HL-60 (cell line): ENCODE measurements around the gene KCNAB1.

Experiments used
- DNase-seq, 2 experiments: peaks; one replicate each; pipeline ENCODE4 v3.0.0-alpha.2; 2010 to 2020; ENCODE audit warnings: low read depth in 1 of 2, low spot score in 1 of 2
- H3K27ac ChIP-seq: fragments of 250-450 bp; sonication (Bioruptor Pico); replicated peaks from 2 replicates; pipeline ENCODE4 v1.5.1; 2020; ENCODE audit warnings: mild to moderate bottlenecking, moderate library complexity
- H3K27me3 ChIP-seq: fragments of 250-450 bp; sonication (Bioruptor Pico); 2 replicates; pipeline ENCODE4 v1.5.1; 2021; ENCODE audit warnings: mild to moderate bottlenecking, moderate library complexity; ENCODE audit not compliant: insufficient read depth, poor library complexity, severe bottlenecking
- H3K4me3 ChIP-seq: replicated peaks from 2 replicates; pipeline ENCODE4 v1.5.1; 2011; ENCODE audit warnings: mild to moderate bottlenecking, control low read depth, low read length; ENCODE audit not compliant: insufficient read depth
- CTCF ChIP-seq: IDR thresholded peaks from one replicate; pipeline ENCODE4 v1.5.1; 2011; ENCODE audit warnings: low read length, control low read depth, inconsistent platforms; ENCODE audit not compliant: insufficient read depth
- GABPA ChIP-seq: IDR thresholded peaks from 2 replicates; pipeline ENCODE4 v1.6.1; 2012; ENCODE audit warnings: low read depth
- POLR2AphosphoS5 ChIP-seq: IDR thresholded peaks from 2 replicates; pipeline ENCODE4 v1.6.1; 2012; ENCODE audit warnings: low read depth
- SPI1 ChIP-seq: IDR thresholded peaks from 2 replicates; pipeline ENCODE4 v1.6.1; 2012; ENCODE audit warnings: low read depth, mild to moderate bottlenecking, borderline replicate concordance
- TF ChIP-seq, protein P1 (sequence below): IDR thresholded peaks from 2 replicates; pipeline ENCODE4 v1.6.1; 2012; ENCODE audit warnings: low read depth; ENCODE audit not compliant: insufficient replicate concordance

The KCNAB1 gene

DNA sequence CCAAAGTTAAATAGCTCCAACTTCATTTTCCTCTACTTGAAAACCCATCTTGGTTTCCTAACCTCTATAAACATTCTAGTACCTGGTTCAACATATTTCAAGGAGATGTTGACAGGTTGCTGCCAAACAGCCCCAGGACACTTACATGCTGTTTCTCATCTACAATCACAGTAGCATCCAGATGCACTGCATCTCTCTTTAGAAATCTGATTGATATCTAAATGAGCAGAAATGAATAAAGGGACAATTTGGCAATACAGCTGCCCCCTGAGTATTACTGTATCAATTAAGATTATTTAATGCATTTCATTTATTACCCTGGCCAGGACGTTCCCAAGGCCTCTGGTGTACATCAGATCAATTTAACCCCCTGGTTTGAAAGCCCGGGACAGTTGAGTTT is 360.6 kb downstream of the KCNAB1 start:
- TF ChIP-seq POLR2AphosphoS5 (no peak), GABPA (no peak), CTCF (no peak), SPI1 (no peak)
- TF ChIP-seq, protein P1, sequence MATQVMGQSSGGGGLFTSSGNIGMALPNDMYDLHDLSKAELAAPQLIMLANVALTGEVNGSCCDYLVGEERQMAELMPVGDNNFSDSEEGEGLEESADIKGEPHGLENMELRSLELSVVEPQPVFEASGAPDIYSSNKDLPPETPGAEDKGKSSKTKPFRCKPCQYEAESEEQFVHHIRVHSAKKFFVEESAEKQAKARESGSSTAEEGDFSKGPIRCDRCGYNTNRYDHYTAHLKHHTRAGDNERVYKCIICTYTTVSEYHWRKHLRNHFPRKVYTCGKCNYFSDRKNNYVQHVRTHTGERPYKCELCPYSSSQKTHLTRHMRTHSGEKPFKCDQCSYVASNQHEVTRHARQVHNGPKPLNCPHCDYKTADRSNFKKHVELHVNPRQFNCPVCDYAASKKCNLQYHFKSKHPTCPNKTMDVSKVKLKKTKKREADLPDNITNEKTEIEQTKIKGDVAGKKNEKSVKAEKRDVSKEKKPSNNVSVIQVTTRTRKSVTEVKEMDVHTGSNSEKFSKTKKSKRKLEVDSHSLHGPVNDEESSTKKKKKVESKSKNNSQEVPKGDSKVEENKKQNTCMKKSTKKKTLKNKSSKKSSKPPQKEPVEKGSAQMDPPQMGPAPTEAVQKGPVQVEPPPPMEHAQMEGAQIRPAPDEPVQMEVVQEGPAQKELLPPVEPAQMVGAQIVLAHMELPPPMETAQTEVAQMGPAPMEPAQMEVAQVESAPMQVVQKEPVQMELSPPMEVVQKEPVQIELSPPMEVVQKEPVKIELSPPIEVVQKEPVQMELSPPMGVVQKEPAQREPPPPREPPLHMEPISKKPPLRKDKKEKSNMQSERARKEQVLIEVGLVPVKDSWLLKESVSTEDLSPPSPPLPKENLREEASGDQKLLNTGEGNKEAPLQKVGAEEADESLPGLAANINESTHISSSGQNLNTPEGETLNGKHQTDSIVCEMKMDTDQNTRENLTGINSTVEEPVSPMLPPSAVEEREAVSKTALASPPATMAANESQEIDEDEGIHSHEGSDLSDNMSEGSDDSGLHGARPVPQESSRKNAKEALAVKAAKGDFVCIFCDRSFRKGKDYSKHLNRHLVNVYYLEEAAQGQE: no peak
- H3K27ac ChIP-seq: no peak overlapping the region
- DNase-seq: no peak
- H3K4me3 ChIP-seq: no peak overlapping the region
- peaks cover 5% of the 10 kb centered on the region for H3K27me3 ChIP-seq

DNA sequence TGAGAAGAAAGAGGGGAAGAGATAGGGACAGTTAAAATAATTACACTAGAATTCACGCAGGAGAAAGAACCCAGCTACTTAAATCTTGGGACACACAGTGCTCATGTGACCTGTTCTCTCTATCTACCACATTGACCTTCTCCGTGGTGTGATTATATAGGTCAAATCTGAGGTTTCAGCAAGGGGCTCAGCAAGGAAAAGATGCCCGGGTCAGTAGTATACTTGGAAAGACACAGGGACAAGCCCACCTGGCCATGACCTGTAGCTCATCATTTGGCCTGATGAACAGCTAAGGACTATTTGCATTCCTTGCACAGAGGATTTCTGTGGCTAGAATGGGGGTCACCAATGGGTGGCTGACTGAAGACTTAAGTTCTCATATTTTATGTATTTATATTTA is 362.6 kb downstream of the KCNAB1 start:
- H3K4me3 ChIP-seq: no peak overlapping the region
- no peak for DNase-seq
- no peaks in the 10 kb centered on the region for H3K27me3 ChIP-seq
- TF ChIP-seq GABPA (no peak), POLR2AphosphoS5 (no peak), SPI1 (no peak), CTCF (no peak)
- TF ChIP-seq, protein P1: no peak
- no peak overlapping the region for H3K27ac ChIP-seq

GRCh38 chr3:156483426-156483825 is 363.0 kb downstream of the KCNAB1 start:
- TF ChIP-seq GABPA (no peak), POLR2AphosphoS5 (no peak)
- TF ChIP-seq, protein P1: no peak
- no peaks in the 10 kb centered on the region for H3K27me3 ChIP-seq
- no peak overlapping the region for H3K27ac ChIP-seq
- H3K4me3 ChIP-seq: no peak overlapping the region
- no peak for DNase-seq
